ENCODE data around the gene EYA4.

The EYA4 gene

GRCh38 chr6:133577851-133578250, 336.7 kb downstream of the EYA4 start:
- Histone ChIP-seq H3K36me3 (ENCODE audit: control insufficient read depth in 1 of 2, insufficient read depth in 2 of 2, low read length in 2 of 2) (no peaks in the 10 kb centered on the region), H3K4me1 (ENCODE audit: control insufficient read depth in 1 of 2, insufficient read depth in 2 of 2, low read length in 2 of 2) (no peaks in the 10 kb centered on the region), H3K27ac (ENCODE audit: low read depth, low read length) (no peak overlapping the region), H3K27me3 (ENCODE audit: insufficient read depth, low read length) (no peaks in the 10 kb centered on the region), H2BK12ac (ENCODE audit: low read length) (no peak overlapping the region), H3K9ac (ENCODE audit: low read length) (no peak overlapping the region), H3K79me2 (ENCODE audit: control insufficient read depth, insufficient read depth, low read length, poor library complexity) (no peaks in the 10 kb centered on the region), H3K79me1 (ENCODE audit: low read length) (no peaks in the 10 kb centered on the region), H2AFZ (ENCODE audit: insufficient read depth, low read length, poor library complexity) (no peak overlapping the region), H3K4ac (ENCODE audit: low read depth, low read length) (no peak overlapping the region), H2BK120ac (ENCODE audit: insufficient read depth, low read length, poor library complexity) (no peak overlapping the region), H3K4me3 (ENCODE audit: low read depth, low read length) (no peak overlapping the region), H2AK5ac (ENCODE audit: low read length) (no peak overlapping the region), H4K12ac (ENCODE audit: low read depth, low read length) (no peak overlapping the region), H4K91ac (ENCODE audit: low read depth, low read length) (no peak overlapping the region), H3K14ac (ENCODE audit: low read length) (no peak overlapping the region), H3K9me3 (ENCODE audit: insufficient read depth, low read depth, low read length) (no peaks in the 10 kb centered on the region), H4K8ac (ENCODE audit: low read depth, low read length) (no peak overlapping the region), H3K18ac (ENCODE audit: low read length) (no peak overlapping the region), H3K23ac (ENCODE audit: low read length) (no peak overlapping the region), H3K4me2 (ENCODE audit: low read length) (no peak overlapping the region), H2BK5ac (ENCODE audit: low read depth, low read length, poor library complexity) (no peak overlapping the region)
- no CpG with 5 or more reads among the region's 1 CpG for WGBS (ENCODE audit: extremely low coverage, insufficient coverage, insufficient read length)
- DNase-seq: no peak
